HG02943 (cell line): ENCODE data around the gene RNU5B-1.
"Not testable (repeated sequence)": the region's sequence is repeated elsewhere in the genome, so short reads cannot be mapped to it uniquely, and the experiment has no call there.

ENCODE experiments used
- ATAC-seq: cut with Tn5 transposase; IDR thresholded peaks from one replicate; pipeline ENCODE4 v1.9.1; 2021; ENCODE audit warnings: mild to moderate bottlenecking, low read depth, moderate library complexity; ENCODE audit not compliant: unreplicated experiment

Gene RNU5B-1

GRCh38 chr15:65339920-65340319, 35.4 kb downstream of the RNU5B-1 start:
- ATAC-seq: no peak

GRCh38 chr15:65342493-65342892, 38.0 kb downstream of the RNU5B-1 start:
- no peak for ATAC-seq

- no peak for ATAC-seq
Observed at GRCh38 chr15:65343374-65343981, 39.0 kb downstream of the RNU5B-1 start.

- no peak for ATAC-seq
Observed at GRCh38 chr15:65344214-65344913, 39.9 kb downstream of the RNU5B-1 start.

- no peak for ATAC-seq
Observed at GRCh38 chr15:65344914-65345275, 40.4 kb downstream of the RNU5B-1 start.

GRCh38 chr15:65346856-65347598, 42.5 kb downstream of the RNU5B-1 start:
- no peak for ATAC-seq

GRCh38 chr15:65347756-65348155, 43.3 kb downstream of the RNU5B-1 start:
- not testable (repeated sequence) for ATAC-seq

GRCh38 chr15:65349338-65349737, 44.9 kb downstream of the RNU5B-1 start:
- no peak for ATAC-seq

GRCh38 chr15:65351972-65352371, 47.5 kb downstream of the RNU5B-1 start:
- not testable (repeated sequence) for ATAC-seq
